Gastrocnemius medialis (tissue), 4 donors: ENCODE data around the gene CHST13. TPM values are rescaled to one million over a fixed set of nuclear protein-coding genes. Genes with fewer than 3 reads are reported as not detected.
"Not testable (repeated sequence)": the region's sequence is repeated elsewhere in the genome, so short reads cannot be mapped to it uniquely, and the experiment has no call there.

ENCODE experiments used
- ATAC-seq, 2 donors: fragments of 150-250 bp; one replicate each; pipeline ENCODE4 v1.9.1; 2016
- DNase-seq, 2 donors: peaks; one replicate each; pipeline ENCODE4 v3.0.0-alpha.2; 2019
- H3K27ac ChIP-seq, 4 donors: fragments of 200-600 bp; sonication (generic); 1 replicate in 1 of 4; 2 replicates in 3 of 4; pipeline ENCODE4 v1.5.1; 2016 to 2018; ENCODE audit warnings: mild to moderate bottlenecking in 2 of 4, moderate library complexity in 1 of 4
- H3K27me3 ChIP-seq, 3 donors: fragments of 200-600 bp; sonication (generic) in 2 of 3; 1 replicate in 1 of 3; 2 replicates in 2 of 3; pipeline versions ENCODE4 v1.5.1 to v1.6.0; 2016 to 2019; ENCODE audit warnings: mild to moderate bottlenecking in 1 of 3, moderate library complexity in 1 of 3
- H3K36me3 ChIP-seq, 2 donors: fragments of 200-600 bp; sonication (generic) in 1 of 2; one replicate each; pipeline ENCODE4 v1.5.1; 2017 to 2018
- H3K4me1 ChIP-seq, 2 donors: fragments of 200-600 bp; sonication (generic) in 1 of 2; one replicate each; pipeline ENCODE4 v1.5.1; 2016 to 2017; ENCODE audit warnings: mild to moderate bottlenecking in 2 of 2
- H3K4me3 ChIP-seq, 4 donors: fragments of 200-600 bp; sonication (generic) in 3 of 4; 1 replicate in 1 of 4; 2 replicates in 3 of 4; pipeline ENCODE4 v1.5.1; 2016 to 2019; ENCODE audit warnings: mild to moderate bottlenecking in 2 of 4
- H3K9me3 ChIP-seq, 3 donors: fragments of 200-600 bp; sonication (generic) in 2 of 3; 1 replicate in 1 of 3; 2 replicates in 2 of 3; pipeline ENCODE4 v1.5.1; 2016 to 2019
- CTCF ChIP-seq, 5 experiments: fragments of 450-650 bp in 3 of 5; fragments of 200-600 bp in 2 of 5; sonication (generic) in 2 of 5; IDR thresholded peaks in 4 of 5; conservative IDR thresholded peaks in 1 of 5; 1 replicate in 4 of 5; 2 replicates in 1 of 5; pipeline ENCODE4 v1.5.1; 2016 to 2019; ENCODE audit warnings: antibody characterized with exemption in 5 of 5, mild to moderate bottlenecking in 3 of 5, moderate library complexity in 3 of 5
- POLR2A ChIP-seq, 2 donors: fragments of 450-650 bp; IDR thresholded peaks; one replicate each; pipeline ENCODE4 v1.6.1; 2017; ENCODE audit warnings: antibody characterized with exemption in 2 of 2, mild to moderate bottlenecking in 2 of 2, moderate library complexity in 2 of 2
- in situ Hi-C, 4 donors: fragments of 200-750 bp; cut with MboI; loops; one replicate each; pipeline versions ENCODE4 v1.15.0 to v1.8.0; 2017; ENCODE audit warnings: low sequenced_read_pairs in 4 of 4
- intact Hi-C: fragments of 100-400 bp; cut with DNase I; formaldehyde crosslinking; loops from one replicate; pipeline ENCODE4 v1.15.1; 2023; ENCODE audit warnings: low total_unique reads
- total RNA-seq, 4 donors: library from RNA; depleted of rRNA; stranded (reverse); fragments of >200 nt; gene quantifications; one replicate each; pipeline versions ENCODE4 v1.1.0 to v1.2.3, GENCODE V29; 2016

Gene CHST13
- total RNA-seq, 4 donors from 2014 or later = 0.49 TPM; not detected in 3

- ATAC-seq = no peak
Observed at GRCh38 chr3:126581569-126581968, 57.6 kb downstream of the CHST13 start.

GRCh38 chr3:126582311-126582710 lies 58.4 kb downstream of the CHST13 start:
- no peak for TF ChIP-seq POLR2A (IDR thresholded peaks at IDR 0.05)
- no peak for TF ChIP-seq CTCF (IDR thresholded peaks at IDR 0.05 in 4 of 5, conservative IDR thresholded peaks at IDR 0.05 in 1 of 5)
- intact Hi-C loops (no loop called here), in situ Hi-C loops (no loop called here)
- H3K27me3 ChIP-seq = no peaks in the 10 kb centered on the region
- H3K9me3 ChIP-seq = no peaks in the 10 kb centered on the region
- H3K4me1 ChIP-seq = no peaks in the 10 kb centered on the region
- H3K36me3 ChIP-seq = no peaks in the 10 kb centered on the region
- no peak overlapping the region for H3K27ac ChIP-seq
- ATAC-seq = no peak
- no peak overlapping the region for H3K4me3 ChIP-seq
- DNase-seq = no peak

More at GRCh38 chr3:126581569-126581968, 57.6 kb downstream of the CHST13 start:
- no peaks in the 10 kb centered on the region for H3K4me1 ChIP-seq
- H3K36me3 ChIP-seq = no peaks in the 10 kb centered on the region
- H3K4me3 ChIP-seq = no peak overlapping the region
- H3K27me3 ChIP-seq = no peaks in the 10 kb centered on the region
- H3K9me3 ChIP-seq = no peaks in the 10 kb centered on the region
- DNase-seq = no peak
- H3K27ac ChIP-seq = no peak overlapping the region
- TF ChIP-seq CTCF (IDR thresholded peaks at IDR 0.05 in 4 of 5, conservative IDR thresholded peaks at IDR 0.05 in 1 of 5) (no peak), POLR2A (IDR thresholded peaks at IDR 0.05) (no peak)
- in situ Hi-C loops (no loop called here), intact Hi-C loops (no loop called here)

DNA sequence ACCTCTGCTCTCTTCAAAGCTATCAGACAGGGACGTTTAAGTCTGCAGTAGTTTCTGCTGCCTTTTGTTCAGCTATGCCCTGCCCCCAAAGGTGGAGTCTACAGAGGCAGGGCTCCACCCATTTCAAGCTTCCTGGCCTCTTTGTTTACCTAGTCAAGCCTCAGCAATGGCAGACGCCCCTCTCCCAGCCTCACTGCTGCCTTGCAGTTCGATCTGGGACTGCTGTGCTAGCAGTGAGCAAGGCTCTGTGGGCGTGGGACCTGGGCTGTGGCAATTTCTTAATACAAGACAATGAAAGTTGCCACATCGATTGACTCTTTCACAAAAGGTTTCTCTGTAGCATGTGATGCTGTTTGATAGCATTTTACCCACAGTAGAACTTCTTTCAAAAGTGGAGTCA lies 67.6 kb downstream of the CHST13 start:
- H3K4me1 ChIP-seq, H3K27ac ChIP-seq, ATAC-seq, DNase-seq, H3K9me3 ChIP-seq, in situ Hi-C loops, intact Hi-C loops, H3K27me3 ChIP-seq, H3K36me3 ChIP-seq, H3K4me3 ChIP-seq: not testable (repeated sequence)

Other genes with a start within 250 kb of the CHST13 start
- 100 to 1,000 TPM in 2 of 4 donors, 10 to 100 TPM in 2; 75.1 to 157 (median 106) TPM for gene KLF15, start 166.7 kb upstream of the CHST13 start, total RNA-seq
- not detected for gene CFAP100, start 129.2 kb upstream of the CHST13 start, total RNA-seq
- 10 to 100 TPM; 40.9 to 54.2 (median 45.4) TPM for gene ZXDC, start 48.3 kb upstream of the CHST13 start, total RNA-seq
- under 1 TPM in 2 of 4 donors, not detected in 2; 0.07 to 0.36 TPM for gene UROC1, start 6.4 kb upstream of the CHST13 start, total RNA-seq
- gene C3orf22, start 34.8 kb downstream of the CHST13 start, total RNA-seq = not detected
- 1 to 10 TPM; 2.5 to 7.0 (median 4.5) TPM for gene TXNRD3, start 131.0 kb downstream of the CHST13 start, total RNA-seq
- gene CHCHD6, start 180.1 kb downstream of the CHST13 start, total RNA-seq = 1 to 10 TPM; 2.7 to 4.2 (median 3.4) TPM